HEK293T (cell line): ENCODE measurements around the gene MMP24.

Source experiments
- BHLHE40 ChIP-seq: fragments of 450-650 bp; IDR thresholded peaks from 2 replicates; pipeline ENCODE4 v1.6.1; 2016; ENCODE audit warnings: mild to moderate bottlenecking, moderate library complexity, borderline replicate concordance
- FOXA1 ChIP-seq: fragments of 450-650 bp; IDR thresholded peaks from 2 replicates; pipeline ENCODE4 v1.6.1; 2016; ENCODE audit warnings: mild to moderate bottlenecking
- FOXK2 ChIP-seq: fragments of 450-650 bp; IDR thresholded peaks from 2 replicates; pipeline ENCODE4 v1.6.1; 2016; ENCODE audit warnings: mild to moderate bottlenecking
- FOXM1 ChIP-seq: fragments of 450-650 bp; IDR thresholded peaks from 2 replicates; pipeline ENCODE4 v1.6.1; 2017; ENCODE audit warnings: mild to moderate bottlenecking, borderline replicate concordance
- HDGF ChIP-seq: fragments of 450-650 bp; IDR thresholded peaks from 2 replicates; pipeline ENCODE4 v1.6.1; 2017; ENCODE audit warnings: antibody characterized with exemption, borderline replicate concordance
- L3MBTL2 ChIP-seq: fragments of 450-650 bp; conservative IDR thresholded peaks from 2 replicates; pipeline ENCODE4 v1.6.1; 2016; ENCODE audit warnings: mild to moderate bottlenecking
- PKNOX1 ChIP-seq: fragments of 450-650 bp; IDR thresholded peaks from 2 replicates; pipeline ENCODE4 v1.6.1; 2016
- SP1 ChIP-seq: fragments of 450-650 bp; IDR thresholded peaks from 2 replicates; pipeline ENCODE4 v1.6.1; 2017
- TARDBP ChIP-seq: fragments of 450-650 bp; IDR thresholded peaks from 2 replicates; pipeline ENCODE4 v1.6.1; 2016
- ZNF384 ChIP-seq: fragments of 450-650 bp; IDR thresholded peaks from 2 replicates; pipeline ENCODE4 v1.6.1; 2016

DNA sequence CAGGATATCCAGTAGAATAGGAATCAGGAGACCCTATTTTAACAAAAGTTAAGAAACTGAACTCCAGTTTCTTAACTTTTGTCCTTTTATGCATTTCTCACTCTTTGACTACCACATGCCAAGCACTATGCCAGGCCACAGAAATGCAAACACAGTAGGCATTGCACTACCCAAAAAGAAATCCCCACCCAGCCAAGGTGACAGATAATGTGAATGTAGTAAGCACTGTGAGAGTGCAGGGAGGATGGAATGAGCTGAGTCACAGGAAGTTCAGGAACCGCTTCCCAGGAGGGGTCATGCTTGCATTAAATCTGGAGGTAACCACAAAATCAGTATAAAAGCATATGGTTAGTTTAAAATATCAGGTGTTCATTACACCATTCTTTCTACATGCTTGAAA, 85.8 kb downstream of the MMP24 start:
- no peak for TF ChIP-seq FOXA1
- no peak for TF ChIP-seq BHLHE40
- TF ChIP-seq SP1: no peak
- TF ChIP-seq PKNOX1: no peak
- no peak for TF ChIP-seq ZNF384
- no peak for TF ChIP-seq FOXK2
- no peak for TF ChIP-seq L3MBTL2
- TF ChIP-seq FOXM1: no peak
- TF ChIP-seq HDGF: no peak
- no peak for TF ChIP-seq TARDBP
